A549 (cell line): Measurements from ENCODE around the gene MCM3.

Experiments
- BHLHE40 ChIP-seq: IDR thresholded peaks from 2 replicates; pipeline ENCODE4 v1.6.1; 2012; ENCODE audit warnings: low read depth, low read length, inconsistent platforms
- EP300 ChIP-seq, 2 experiments: fragments of >200 bp; sonication (Bioruptor Twin); formaldehyde crosslinking; IDR thresholded peaks; 2 replicates in 1 of 2; 3 replicates in 1 of 2; pipeline ENCODE4 v1.6.1; 2016 to 2017
- JUNB ChIP-seq: fragments of >200 bp; sonication (Bioruptor Twin); formaldehyde crosslinking; IDR thresholded peaks from 2 replicates; pipeline ENCODE4 v1.6.1; 2016
- PHF8 ChIP-seq: fragments of 200-600 bp; sonication (generic); IDR thresholded peaks from 2 replicates; pipeline ENCODE4 v1.6.1; 2016; ENCODE audit warnings: low read depth, mild to moderate bottlenecking, antibody characterized with exemption, moderate library complexity, borderline replicate concordance
- POLR2A ChIP-seq: IDR thresholded peaks from 2 replicates; pipeline ENCODE4 v1.6.1; 2012; ENCODE audit warnings: mild to moderate bottlenecking, low read length
- RAD21 ChIP-seq, 2 experiments: fragments of >200 bp in 1 of 2; sonication (Bioruptor Twin) in 1 of 2; formaldehyde crosslinking in 1 of 2; IDR thresholded peaks in 1 of 2; conservative IDR thresholded peaks in 1 of 2; 2 replicates in 1 of 2; 3 replicates in 1 of 2; pipeline ENCODE4 v1.6.1; 2012 to 2018; ENCODE audit warnings: inconsistent platforms in 1 of 2
- ZC3H11A ChIP-seq: fragments of 450-650 bp; IDR thresholded peaks from 2 replicates; pipeline ENCODE4 v1.6.1; 2014; ENCODE audit warnings: antibody characterized with exemption, mild to moderate bottlenecking
- TF ChIP-seq, protein P1 (sequence below): fragments of >200 bp; sonication (Bioruptor Twin); formaldehyde crosslinking; IDR thresholded peaks from 3 replicates; pipeline ENCODE4 v1.5.1; 2016
- TF ChIP-seq, protein P2 (sequence below): fragments of >200 bp; sonication (Bioruptor Twin); formaldehyde crosslinking; IDR thresholded peaks from 2 replicates; pipeline ENCODE4 v1.6.1; 2016

DNA sequence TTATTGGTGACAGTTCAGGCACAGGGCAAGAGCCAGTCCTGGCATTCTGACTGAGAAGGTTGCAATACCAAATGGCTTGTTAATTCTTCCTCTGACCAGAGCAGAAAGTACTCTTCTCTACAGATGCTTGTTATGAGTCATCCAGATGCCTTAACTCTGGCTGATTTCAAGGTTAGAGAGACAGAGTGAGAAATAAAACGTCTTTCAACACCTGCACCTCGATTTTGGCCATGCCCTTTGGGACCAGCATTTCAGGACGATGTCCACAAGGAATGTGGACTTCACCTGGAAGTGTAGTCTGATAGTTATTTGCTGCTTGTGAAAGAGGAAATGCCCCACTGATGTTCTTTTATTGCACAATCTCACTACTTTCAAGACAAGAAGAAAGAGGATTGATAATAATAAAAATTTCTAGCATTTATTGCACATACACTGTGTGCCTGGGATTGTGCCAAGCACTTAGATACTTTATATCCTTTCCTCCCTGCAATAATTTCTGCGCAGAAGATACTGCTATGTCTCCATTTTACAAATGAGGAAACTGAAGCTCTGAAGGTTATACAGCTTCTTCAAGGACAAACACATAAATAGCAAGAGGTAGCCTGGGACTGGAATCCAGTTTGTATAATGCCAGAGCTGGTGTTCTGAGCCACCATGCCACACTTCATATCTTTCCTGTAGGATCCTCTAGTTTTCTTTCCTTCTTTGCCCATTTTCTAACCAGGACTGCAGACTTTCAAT, 33.5 kb upstream of the MCM3 start:
- no peak for TF ChIP-seq POLR2A
- TF ChIP-seq PHF8, result no peak
- TF ChIP-seq, protein P1, sequence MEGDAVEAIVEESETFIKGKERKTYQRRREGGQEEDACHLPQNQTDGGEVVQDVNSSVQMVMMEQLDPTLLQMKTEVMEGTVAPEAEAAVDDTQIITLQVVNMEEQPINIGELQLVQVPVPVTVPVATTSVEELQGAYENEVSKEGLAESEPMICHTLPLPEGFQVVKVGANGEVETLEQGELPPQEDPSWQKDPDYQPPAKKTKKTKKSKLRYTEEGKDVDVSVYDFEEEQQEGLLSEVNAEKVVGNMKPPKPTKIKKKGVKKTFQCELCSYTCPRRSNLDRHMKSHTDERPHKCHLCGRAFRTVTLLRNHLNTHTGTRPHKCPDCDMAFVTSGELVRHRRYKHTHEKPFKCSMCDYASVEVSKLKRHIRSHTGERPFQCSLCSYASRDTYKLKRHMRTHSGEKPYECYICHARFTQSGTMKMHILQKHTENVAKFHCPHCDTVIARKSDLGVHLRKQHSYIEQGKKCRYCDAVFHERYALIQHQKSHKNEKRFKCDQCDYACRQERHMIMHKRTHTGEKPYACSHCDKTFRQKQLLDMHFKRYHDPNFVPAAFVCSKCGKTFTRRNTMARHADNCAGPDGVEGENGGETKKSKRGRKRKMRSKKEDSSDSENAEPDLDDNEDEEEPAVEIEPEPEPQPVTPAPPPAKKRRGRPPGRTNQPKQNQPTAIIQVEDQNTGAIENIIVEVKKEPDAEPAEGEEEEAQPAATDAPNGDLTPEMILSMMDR, result no peak
- no peak for TF ChIP-seq BHLHE40
- no peak for TF ChIP-seq EP300 (IDR thresholded peaks at IDR 0.05)
- TF ChIP-seq JUNB, result no peak
- TF ChIP-seq ZC3H11A, result no peak
- TF ChIP-seq, protein P2, sequence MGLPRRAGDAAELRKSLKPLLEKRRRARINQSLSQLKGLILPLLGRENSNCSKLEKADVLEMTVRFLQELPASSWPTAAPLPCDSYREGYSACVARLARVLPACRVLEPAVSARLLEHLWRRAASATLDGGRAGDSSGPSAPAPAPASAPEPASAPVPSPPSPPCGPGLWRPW, result no peak
- TF ChIP-seq RAD21 (conservative IDR thresholded peaks at IDR 0.05 in 1 of 2, IDR thresholded peaks at IDR 0.05 in 1 of 2), result no peak
